HG02678 (cell line): ENCODE measurements around the gene TACO1.

Source experiments
- ATAC-seq: cut with Tn5 transposase; IDR thresholded peaks from one replicate; pipeline ENCODE4 v1.9.1; 2021; ENCODE audit warnings: mild to moderate bottlenecking, moderate library complexity; ENCODE audit not compliant: unreplicated experiment

The TACO1 gene

DNA sequence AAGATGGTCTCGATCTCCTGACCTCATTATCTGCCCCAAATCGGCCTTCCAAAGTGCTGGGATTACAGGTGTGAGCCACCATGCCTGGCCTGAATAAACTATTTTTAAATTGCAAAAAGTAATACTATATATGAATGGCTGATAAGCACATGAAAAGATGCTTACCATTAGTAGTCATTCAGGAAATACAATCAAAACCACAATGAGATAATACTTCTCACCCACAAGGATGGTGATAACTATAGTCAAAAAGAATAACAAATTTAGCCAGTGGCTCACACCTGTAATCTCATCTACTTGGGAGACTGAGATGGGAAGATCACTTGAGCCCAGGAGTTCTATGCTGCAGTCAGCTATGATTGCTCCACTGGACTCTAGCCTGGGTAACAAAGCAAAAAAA, 2.4 kb upstream of the TACO1 start:
- ATAC-seq: no peak

DNA sequence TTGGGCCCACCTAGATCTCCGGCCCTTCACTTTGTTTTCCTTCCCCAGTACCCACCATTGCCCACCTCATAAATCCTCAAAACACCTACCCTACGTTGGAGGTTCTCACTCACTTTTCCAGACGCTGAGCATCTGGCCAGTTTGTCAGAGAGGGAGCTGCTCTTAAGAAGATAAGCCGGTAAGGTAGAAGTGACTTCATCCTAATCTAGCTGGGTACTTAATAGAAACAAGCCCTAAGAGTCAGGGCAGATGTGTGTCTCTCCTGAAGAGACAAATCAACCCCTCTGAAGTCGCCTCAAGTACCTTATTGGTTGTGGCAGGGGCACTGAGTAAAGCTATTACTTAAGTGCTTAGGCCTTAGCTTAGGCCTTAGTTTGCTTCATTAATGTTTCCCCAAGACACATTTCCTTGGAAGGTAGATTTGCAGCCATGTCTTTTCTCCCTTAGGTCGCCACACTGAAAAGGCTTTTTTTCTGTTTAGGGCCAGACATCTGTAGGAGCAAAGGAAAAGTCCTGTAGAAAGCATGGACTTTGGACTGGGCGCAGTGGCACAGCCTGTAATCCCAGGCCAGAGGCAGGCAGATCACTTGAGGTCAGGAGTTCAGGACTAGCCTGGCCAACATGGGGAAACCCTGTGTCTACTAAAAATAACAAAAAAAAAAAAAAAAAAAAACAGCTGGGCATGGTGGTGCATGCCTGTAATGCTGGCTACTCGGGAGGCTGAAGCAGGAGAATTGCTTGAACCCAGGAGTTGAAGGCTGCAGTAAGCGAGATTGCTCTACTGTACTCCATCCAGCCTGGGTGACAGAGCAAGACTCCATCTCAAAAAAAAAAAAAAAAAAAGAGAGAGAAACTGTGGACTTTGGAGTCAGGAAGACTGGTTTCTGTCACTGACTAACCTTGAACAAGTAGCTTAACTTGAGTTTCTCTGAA, 1.0 kb downstream of the TACO1 start:
- no peak for ATAC-seq

DNA sequence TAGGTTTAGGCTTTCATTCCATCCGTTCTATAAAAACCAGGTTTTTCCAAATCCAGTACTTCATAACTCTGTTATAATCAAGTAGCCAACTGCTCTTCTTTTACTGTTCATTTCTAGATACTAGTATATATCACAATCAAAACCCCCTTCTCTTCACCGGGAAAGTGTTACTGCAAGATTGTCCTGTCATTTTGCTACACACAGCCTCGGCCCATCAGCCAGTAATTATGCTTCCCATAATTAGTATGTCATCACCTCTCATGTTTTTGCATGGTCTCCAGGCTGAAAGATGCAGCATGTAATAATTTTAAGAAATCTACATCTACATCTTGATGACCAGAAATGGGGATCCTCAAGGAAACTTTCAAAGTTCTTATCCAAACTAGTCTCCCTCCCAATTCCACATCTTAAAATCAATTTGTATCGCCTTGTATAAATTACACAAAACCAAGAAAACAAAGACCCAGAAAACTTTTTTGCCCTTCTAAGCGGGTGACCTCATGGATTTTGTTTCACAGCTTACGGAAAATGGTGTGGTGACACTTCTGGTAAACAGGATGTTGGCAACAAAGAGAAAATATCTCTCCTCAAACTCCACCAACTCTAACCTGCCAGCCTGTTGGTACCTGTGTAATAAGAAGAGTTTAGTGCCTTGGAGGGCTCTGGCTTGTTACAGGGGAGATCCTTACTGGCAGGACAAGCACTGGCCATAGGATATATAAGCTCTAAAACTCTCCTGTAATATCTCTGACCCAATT, 9.3 kb downstream of the TACO1 start:
- ATAC-seq: no peak

DNA sequence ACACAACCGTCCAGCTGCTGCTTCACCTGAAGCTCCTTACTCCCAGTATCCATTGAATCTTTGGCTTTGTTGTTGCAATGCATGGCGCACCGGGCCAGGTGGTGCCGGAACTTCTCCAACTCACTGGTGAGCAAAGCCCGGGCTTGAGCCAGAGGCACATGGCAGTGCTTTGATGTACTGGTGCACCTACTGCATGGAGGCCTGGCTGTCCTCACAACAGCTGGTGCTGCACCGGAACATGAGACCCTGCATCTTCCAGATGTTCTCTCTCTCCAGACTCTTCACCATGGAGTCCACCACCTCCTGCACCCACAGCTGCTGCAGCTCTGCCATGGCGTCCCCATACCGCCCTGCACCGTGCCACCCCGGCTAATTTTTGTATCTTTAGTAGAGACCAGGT, 10.2 kb downstream of the TACO1 start:
- ATAC-seq: no peak

DNA sequence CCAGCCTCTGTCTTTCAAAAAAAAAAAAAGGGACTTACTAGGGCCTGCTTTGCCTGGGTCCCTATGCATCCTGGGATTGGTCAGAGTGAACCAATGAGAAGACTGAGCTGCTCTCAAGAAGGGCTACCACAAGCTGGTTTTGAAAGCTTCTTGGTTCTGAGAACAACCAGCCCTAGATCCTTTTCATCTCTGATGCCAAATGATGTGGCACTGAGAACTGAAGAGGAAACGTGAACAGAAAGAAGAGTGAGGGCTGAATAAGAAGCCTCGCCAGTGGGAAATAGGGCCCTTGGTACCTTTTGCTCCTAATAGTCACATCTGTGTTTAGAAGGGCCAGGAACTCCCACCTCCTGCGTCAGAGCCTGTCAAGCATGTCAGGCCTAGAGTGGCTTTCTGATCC, 10.7 kb downstream of the TACO1 start:
- ATAC-seq: no peak

DNA sequence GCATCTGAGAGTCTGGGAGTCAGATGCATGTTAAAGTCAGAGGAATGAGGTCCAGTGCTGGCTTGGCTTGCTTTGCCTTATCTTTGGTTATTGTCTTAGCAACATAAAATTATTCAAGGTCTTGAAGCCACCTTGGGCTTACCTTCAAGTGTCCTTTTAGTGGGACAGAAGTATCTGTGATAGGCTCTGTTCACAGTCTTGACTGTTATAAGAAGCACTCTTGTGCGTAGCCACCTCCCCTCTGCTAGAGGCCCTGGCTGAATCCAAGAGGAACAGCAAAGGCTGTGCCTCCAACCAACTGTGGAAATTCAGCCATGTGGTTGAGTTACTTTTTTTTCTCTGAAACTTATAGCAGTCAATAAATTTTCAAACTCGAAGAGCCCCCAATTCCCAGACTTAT, 13.0 kb downstream of the TACO1 start:
- no peak for ATAC-seq

DNA sequence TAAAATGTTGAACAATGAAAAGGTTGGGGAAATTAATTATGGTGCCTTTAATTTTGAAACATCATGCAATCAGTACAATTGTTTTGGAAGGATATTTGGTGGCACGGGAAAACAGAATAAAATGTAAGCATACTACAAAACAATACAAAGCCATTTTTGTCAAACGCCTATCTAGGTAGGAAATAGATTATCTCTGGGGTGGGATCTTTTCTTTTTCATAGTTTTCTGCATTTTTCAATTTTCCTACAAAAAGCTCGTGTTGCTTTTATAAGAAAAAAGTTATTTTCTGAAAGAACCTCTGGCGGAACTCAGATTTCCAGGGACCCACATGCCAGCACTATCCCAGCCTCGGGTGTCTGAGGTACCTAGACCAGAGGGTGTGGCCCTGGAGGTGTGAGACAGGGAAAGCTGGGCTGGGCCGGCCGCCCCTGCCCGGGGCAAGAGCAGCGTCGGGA, 20.6 kb downstream of the TACO1 start:
- ATAC-seq: no peak

DNA sequence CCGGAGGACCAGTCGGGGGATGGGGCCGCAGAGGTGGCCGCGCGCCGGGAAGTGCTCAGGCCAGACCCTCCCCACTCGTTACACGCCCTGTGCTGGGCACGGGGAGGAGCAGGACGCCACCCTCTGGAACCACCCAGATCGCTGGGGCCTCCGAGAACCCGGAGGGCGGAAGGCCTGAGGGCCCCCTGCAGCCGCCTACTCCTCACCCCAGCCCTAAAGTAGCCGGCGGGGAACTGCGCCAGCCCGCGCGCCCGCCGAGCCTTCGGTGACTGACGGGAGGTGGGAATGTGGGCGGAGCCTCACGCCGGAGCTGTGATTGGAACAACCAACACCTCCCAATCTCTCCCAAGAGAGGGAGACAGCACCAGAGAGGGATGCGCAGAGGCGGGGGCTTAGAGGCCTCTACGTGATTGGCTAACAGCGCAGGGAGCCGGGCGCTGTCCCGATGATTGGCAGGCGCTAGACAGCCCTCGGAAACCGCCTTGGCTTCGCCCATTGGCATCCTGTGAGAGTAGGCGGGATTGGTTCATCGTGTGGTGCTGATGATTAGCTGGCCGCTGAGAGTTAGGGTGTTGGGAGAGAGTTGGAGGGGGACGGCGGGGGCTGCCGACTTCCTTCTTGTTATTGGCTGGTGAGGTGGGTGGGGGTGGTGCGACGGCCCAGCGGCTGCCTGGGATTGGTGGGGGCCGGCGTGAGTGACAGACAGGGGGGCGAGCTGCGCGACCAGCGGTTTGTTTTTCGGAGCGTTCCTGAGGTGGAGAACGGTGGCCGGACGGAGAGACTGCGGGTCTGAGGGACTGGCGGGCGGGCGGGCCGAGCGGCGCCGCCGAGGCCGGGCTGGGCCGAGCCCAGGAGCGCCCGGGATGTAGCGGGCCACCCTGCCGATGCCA, 21.2 kb downstream of the TACO1 start, which contains the start of gene MAP3K3:
TSS of gene MAP3K3 (plus strand) at position 734 of the 890 bp plus-strand sequence. CDS start 343 bp downstream, outside the sequence.
- ATAC-seq: peak; percentile 90

DNA sequence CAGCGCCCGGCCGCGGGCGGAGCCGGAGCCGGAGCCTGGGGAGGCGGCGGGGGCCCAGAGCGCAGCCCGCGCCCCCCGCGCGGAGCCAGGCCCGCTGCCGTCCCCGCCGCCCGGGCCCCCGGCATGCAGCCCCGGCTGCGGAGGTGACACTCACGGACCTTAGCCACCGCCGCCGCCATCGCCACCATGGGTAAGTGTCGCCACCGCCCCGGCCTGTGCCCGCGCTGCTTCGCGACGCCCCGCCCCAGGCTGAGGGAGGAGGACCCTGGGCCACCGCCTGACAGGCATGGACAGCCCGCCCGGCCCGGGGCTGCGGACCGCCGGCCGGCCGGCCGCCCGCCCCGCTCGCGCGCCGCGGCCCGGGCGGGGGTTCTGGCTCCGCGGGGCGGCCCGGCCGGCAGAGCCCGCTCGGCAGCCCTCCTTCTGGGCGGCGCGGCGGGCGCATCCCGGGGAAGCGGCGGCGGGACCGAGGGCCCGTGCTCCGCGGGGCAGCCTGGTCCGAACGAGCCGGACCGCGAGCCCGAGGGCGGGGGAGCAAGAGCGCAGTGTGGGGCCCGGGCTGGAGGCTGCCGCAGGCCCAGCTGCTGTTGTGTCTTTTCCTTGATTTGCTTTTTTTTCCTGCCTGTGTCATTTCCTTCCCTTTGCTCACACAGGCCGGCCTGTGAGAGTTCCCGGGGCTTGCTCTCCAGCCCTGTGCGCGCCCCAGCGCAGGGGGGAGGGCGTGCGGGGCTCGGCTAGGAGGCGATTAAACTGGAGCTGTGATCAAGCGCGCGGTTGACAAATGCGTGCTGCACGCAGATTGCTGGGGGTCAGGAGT, 22.1 kb downstream of the TACO1 start:
- ATAC-seq: peak; percentile 30

DNA sequence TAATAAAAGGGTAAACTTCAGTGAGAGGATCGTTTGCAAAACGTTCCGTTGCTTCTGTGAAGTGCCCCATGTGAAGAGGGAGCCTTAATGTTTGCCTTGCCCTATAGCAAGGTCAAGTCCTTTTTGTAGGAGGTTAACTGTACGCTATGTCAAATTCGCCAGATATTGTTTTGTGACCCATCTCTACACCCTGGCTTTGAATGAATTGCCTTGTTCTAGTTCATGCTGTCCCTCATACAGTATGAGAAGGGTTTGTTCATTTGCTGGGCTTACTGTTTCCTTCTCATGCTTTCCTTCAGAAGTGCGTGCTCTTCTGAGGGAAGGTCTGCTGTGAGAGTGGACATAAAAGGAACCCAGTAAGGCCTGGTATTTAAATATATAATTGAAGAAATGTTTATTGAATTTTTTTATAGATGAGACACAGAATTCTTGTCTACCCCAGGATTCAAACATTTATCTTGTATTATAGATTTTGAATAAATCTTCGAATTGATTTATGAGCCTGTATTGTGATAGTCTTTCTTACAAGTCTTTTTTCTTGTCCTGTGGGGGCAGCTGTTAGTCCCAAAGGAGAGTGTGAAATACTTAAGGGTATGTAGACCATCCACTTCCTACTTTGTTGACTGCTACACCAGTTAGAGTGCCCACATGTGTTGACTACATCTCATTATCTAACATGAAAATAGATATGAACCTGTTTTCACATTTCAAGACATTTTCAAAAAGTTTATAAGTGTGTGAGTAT, 23.3 kb downstream of the TACO1 start:
- no peak for ATAC-seq

DNA sequence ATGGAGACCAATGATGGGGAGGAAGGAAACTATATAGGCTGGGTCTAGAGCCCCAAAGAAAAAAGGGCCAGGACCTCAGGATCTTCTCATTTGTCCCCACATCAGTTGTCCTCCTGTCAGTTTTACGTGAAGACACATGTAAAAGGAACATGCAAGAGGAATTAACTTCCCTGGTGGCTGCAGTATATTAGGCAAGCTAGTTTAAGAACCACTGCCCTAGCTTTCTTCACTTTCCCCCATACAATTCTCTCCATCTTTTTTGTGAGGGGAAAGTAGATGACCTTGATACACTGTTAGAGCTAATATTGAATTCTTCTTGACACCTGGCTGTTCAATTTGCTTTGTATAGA, 23.8 kb downstream of the TACO1 start:
- ATAC-seq: no peak

DNA sequence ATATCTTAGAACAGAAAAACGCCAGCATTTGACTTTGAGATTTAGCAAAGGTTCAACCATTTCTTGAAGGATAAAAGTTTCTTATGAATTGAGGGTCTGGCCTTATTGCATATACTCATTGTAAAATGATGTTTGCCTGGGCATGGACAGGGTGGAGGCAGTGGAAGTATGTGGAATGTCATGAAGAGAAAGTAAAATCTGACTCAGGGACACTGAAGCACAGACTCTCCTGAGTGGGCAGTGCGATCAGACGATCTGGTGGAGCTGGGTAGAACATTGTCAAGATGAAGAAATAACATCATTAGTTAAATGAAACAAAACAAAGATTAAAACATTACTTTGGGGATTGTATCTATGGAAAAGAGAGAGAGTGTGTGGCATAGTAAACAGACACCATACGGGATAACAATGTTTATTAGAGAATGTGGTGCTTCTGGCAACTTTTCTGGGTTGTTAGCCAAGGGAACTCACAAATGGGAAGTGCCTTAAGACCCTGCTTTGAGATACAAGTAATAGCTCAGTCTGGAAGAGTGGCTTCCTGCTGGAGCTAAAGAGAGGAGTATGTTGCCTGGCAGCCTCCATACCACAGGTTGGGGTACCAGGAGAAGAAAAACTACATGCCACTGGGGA, 26.0 kb downstream of the TACO1 start:
- no peak for ATAC-seq

DNA sequence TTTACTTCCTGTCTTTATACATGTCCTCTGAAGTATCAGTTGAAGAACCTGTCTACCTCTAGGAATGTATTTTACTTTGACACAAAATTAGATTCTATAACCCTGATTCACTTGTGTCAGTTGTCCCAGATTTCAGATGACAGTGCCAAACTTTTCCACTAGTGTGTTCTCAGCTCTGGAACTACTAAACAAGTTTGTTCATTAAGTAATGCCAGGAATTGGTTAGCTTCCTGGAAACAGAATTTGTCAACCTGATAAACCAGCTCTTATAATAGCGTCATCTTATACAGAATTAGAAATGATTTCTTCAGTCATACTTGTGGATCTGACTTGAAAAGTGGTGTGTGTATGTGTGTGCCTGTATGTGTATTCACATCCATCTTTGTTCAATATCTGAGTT, 28.9 kb downstream of the TACO1 start:
- no peak for ATAC-seq

DNA sequence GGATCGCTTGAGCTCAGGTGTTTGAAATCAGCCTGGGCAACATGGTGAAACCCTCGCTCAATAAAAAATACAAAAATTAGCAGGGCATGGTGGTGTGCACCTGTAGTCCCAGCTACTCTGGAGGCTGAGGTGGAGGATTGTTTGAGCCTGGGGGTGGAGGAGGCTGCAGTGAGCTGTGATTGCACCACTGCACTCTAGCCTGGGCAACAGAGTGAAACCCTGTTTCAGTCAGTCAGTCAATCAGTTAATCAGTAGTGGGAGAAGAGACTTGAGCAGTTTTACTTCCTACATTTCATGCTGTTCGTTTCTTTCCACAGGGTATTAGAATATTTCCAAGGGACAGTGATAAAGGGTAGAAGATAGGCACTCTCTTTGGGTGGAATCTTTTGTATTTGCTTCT, 30.4 kb downstream of the TACO1 start:
- no peak for ATAC-seq

DNA sequence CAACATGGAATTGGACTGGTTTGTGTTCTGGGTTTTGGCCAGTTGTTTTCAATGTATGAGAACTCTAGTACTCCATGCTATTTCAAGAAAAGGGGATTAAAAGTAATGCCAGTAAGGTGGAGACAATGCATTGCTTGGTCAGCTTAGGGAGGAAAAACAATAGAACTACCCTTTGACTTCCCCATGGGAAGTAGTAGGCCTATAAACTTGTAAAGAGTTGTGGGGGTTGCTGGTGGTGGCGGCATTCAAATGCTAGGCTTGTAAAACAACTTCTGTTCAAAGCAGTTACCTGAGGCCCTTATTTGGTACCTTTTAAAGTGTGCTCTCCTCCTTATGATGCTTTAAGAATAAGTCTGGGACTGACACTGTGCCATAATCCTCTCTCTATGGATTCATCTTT, 30.9 kb downstream of the TACO1 start:
- ATAC-seq: no peak

DNA sequence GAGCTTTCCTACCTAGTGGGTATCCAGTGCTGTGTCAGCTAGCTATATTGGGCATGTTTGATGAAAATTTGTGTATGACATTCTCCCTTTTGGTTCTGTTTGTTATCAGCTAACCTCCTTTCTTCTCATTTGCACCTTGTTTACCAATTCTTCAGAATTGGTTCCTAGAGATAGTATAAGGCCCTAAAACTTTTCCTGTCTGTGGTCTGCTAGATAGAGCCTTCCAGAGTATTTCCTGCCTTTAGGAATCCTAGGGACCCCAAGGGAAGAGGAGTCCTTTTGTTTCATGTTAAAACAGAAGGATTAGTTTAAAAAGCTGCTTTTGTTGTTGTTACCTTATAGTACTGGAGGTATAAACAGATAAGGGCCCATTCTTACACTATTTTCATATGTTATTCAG, 33.0 kb downstream of the TACO1 start:
- ATAC-seq: no peak

DNA sequence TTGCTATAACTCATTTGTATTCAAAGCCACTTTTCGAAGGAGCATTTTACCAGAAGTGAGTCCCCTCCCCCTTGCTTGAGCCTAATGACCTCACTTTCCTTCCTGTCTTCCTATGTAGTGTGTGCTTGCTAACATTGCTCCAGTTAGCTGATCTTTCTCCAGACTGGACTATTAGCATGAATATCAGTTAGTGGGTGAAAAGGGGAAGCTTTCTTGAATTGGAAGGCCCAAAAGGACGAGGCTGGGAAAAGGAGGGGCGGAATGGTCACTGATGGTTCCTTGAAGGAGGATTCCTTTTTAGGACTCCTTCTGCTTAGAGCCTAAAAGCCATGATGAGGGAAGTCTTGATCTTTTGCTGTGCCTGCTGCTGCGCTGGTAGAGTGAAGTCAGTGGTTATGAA, 33.5 kb downstream of the TACO1 start:
- ATAC-seq: no peak

DNA sequence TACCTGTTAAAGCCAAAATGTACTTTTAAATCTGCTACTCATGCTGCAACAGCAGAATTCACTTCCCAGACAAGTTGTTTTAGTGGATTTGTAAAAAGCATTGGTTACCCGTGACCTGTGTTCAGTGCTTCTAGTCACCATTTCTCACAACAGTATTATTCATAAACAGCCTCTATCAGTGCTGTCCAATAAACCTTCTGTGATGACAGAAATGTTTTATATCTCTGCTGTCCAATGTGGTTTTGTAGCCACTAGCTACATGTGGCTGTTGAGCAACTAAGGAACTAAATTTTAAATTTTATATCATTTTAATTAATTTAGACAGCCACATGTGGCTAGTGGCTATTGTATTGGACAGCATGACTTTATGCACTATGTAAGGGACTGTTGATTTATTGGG, 34.1 kb downstream of the TACO1 start:
- ATAC-seq: no peak

DNA sequence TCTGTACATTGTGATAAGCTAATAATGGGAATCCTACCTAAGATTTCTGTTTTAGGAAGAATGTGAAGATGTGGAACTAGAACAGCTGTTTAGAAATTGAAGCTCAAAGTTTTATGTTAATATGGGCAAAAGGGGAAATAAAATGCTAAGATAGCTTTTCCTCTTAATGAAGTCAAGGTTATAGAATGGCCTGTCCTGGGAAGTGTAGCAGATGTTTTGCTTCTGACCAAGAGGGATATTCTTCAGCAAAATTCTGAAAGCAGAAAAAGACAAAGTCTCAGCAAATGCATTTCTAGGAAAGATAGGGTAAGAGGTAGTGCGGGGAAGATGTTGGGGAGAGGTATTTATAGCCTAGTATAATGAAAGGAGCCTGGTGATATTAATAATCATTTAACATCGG, 34.6 kb downstream of the TACO1 start:
- no peak for ATAC-seq
